Measurements from ENCODE around the gene SUCO.

SUCO gene

DNA sequence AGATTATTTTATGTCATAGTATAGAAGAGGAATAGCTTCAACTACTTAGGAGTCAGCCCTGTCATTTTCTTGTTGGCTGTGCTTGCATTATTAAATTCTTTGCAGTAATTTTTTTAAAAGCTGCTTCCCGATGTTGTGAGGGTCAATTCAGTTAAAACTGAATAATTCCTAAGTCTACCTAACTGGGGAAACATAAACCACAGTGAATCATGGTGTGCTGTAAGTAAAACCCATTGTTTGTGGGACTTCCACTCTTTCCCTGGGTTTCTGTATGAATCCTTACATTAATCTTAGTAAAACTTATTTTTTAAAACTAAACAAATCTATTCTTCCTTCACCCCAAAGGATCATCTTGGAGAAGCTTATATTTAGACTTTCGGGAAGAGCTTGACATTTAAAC, 4.4 kb downstream of the SUCO start:
- peaks cover 68% of the 10 kb centered on the region for H3K4me1 ChIP-seq (ENCODE audit: insufficient read depth, low read length, poor library complexity, severe bottlenecking)

DNA sequence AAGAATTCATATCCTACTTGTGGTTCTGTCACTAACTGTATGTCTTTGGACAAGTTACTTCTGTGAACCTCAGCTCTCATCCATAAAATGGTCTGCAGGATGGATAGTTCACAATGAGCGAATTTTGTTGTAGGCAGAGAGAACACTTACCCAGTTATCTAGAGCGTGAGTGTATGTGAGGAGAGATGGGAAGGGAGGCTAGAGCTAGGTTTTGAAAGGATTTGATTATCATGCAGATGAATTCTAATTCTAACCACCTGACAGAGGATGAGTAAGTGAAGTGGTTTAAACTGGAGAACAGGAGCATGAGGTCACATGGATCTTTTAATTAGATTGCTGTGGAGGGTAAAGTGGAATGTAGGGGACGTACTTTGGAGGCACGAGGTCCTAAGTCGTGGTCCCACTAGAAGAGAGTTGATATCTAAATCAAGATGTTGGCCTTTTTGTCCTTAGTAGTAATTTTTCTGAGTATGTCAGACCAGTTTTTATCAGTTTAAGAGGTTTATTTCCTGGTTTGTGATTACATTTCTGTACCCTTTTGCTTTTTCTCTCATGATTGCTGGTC, 5.0 kb downstream of the SUCO start:
- Histone ChIP-seq H3K4me2 (ENCODE audit: low read depth, low read length, poor library complexity, severe bottlenecking) (peak overlapping the region; percentile 89), H4K20me1 (ENCODE audit: insufficient read depth, low read length, poor library complexity, severe bottlenecking) (peaks cover 90% of the 10 kb centered on the region), H3K36me3 (ENCODE audit: insufficient read depth, low read length) (no peaks in the 10 kb centered on the region), H3K9me3 (ENCODE audit: insufficient read depth, low read depth, low read length) (no peaks in the 10 kb centered on the region), H3K27me3 (ENCODE audit: insufficient read depth, low read length, poor library complexity, severe bottlenecking) (no peaks in the 10 kb centered on the region), H2AFZ (ENCODE audit: low read length) (no peak overlapping the region), H3K9ac (ENCODE audit: low read depth, low read length, poor library complexity, severe bottlenecking) (peak overlapping the region; percentile 94), H3K4me3 (ENCODE audit: low read length, poor library complexity, severe bottlenecking) (peak overlapping the region; percentile 96), H3F3A (ENCODE audit: low read depth) (no peaks in the 10 kb centered on the region), H3K9me2 (replicated peaks; ENCODE audit: low read depth, low read length) (no peaks in the 10 kb centered on the region), H3K4me1 (ENCODE audit: insufficient read depth, low read length, poor library complexity, severe bottlenecking) (peaks cover 74% of the 10 kb centered on the region), H3K79me2 (ENCODE audit: insufficient read depth, low read length) (peaks cover 97% of the 10 kb centered on the region)
- no peak for TF ChIP-seq EZH2phosphoT487 (IDR thresholded peaks at IDR 0.05; ENCODE audit: borderline replicate concordance)
- TF ChIP-seq, protein P1, sequence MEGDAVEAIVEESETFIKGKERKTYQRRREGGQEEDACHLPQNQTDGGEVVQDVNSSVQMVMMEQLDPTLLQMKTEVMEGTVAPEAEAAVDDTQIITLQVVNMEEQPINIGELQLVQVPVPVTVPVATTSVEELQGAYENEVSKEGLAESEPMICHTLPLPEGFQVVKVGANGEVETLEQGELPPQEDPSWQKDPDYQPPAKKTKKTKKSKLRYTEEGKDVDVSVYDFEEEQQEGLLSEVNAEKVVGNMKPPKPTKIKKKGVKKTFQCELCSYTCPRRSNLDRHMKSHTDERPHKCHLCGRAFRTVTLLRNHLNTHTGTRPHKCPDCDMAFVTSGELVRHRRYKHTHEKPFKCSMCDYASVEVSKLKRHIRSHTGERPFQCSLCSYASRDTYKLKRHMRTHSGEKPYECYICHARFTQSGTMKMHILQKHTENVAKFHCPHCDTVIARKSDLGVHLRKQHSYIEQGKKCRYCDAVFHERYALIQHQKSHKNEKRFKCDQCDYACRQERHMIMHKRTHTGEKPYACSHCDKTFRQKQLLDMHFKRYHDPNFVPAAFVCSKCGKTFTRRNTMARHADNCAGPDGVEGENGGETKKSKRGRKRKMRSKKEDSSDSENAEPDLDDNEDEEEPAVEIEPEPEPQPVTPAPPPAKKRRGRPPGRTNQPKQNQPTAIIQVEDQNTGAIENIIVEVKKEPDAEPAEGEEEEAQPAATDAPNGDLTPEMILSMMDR (conservative IDR thresholded peaks at IDR 0.05; ENCODE audit: low read length), result no peak

More for the DNA sequence above, 4.4 kb downstream of the SUCO start:
- Histone ChIP-seq H3K9me3 (ENCODE audit: insufficient read depth, low read depth, low read length) (no peaks in the 10 kb centered on the region), H2AFZ (ENCODE audit: low read length) (no peak overlapping the region), H4K20me1 (ENCODE audit: insufficient read depth, low read length, poor library complexity, severe bottlenecking) (peaks cover 85% of the 10 kb centered on the region), H3K4me2 (ENCODE audit: low read depth, low read length, poor library complexity, severe bottlenecking) (peak overlapping the region; percentile 89), H3K36me3 (ENCODE audit: insufficient read depth, low read length) (no peaks in the 10 kb centered on the region), H3K27me3 (ENCODE audit: insufficient read depth, low read length, poor library complexity, severe bottlenecking) (no peaks in the 10 kb centered on the region), H3F3A (ENCODE audit: low read depth) (no peaks in the 10 kb centered on the region), H3K9ac (ENCODE audit: low read depth, low read length, poor library complexity, severe bottlenecking) (peak overlapping the region; percentile 94), H3K4me3 (ENCODE audit: low read length, poor library complexity, severe bottlenecking) (peak overlapping the region; percentile 96), H3K9me2 (replicated peaks; ENCODE audit: low read depth, low read length) (no peaks in the 10 kb centered on the region), H3K79me2 (ENCODE audit: insufficient read depth, low read length) (peaks cover 92% of the 10 kb centered on the region)
- TF ChIP-seq, protein P1 (conservative IDR thresholded peaks at IDR 0.05; ENCODE audit: low read length), result no peak
- no peak for TF ChIP-seq EZH2phosphoT487 (IDR thresholded peaks at IDR 0.05; ENCODE audit: borderline replicate concordance)

DNA sequence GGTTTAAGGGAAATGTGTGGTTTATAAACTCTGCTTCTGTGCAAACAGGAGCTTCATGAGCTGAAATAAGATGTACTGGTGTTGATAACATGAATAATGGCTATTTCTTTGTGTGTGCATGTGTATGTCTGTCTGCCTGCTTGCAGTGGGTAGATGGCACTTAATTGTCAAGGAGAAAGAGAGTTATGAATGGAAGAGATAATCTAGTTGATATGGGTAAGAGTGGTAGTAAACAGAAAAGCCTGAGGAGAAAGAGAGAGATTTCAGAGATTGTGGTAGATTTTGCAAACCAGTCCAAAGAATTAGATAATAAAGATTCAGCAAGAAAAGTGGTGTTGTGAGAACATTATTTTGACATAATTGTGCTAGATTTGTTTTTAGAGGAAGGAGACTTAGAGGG, 7.7 kb downstream of the SUCO start:
- peaks cover 92% of the 10 kb centered on the region for H4K20me1 ChIP-seq (ENCODE audit: insufficient read depth, low read length, poor library complexity, severe bottlenecking)
- H3K9ac ChIP-seq (ENCODE audit: low read depth, low read length, poor library complexity, severe bottlenecking), result peak overlapping the region; percentile 37
- no peaks in the 10 kb centered on the region for H3K27me3 ChIP-seq (ENCODE audit: insufficient read depth, low read length, poor library complexity, severe bottlenecking)

More for the DNA sequence above, 7.7 kb downstream of the SUCO start:
- peak overlapping the region; percentile 96 for H3K4me3 ChIP-seq (ENCODE audit: low read length, poor library complexity, severe bottlenecking)
- H3K9me2 ChIP-seq (replicated peaks; ENCODE audit: low read depth, low read length), result no peaks in the 10 kb centered on the region
- H3K9me3 ChIP-seq (ENCODE audit: insufficient read depth, low read depth, low read length), result no peaks in the 10 kb centered on the region
- no peak overlapping the region for H2AFZ ChIP-seq (ENCODE audit: low read length)
- peaks cover 83% of the 10 kb centered on the region for H3K4me1 ChIP-seq (ENCODE audit: insufficient read depth, low read length, poor library complexity, severe bottlenecking)
- TF ChIP-seq EZH2phosphoT487 (IDR thresholded peaks at IDR 0.05; ENCODE audit: borderline replicate concordance), result no peak
- TF ChIP-seq, protein P1 (conservative IDR thresholded peaks at IDR 0.05; ENCODE audit: low read length), result no peak
- H3K4me2 ChIP-seq (ENCODE audit: low read depth, low read length, poor library complexity, severe bottlenecking), result peak overlapping the region; percentile 89
- no peaks in the 10 kb centered on the region for H3K36me3 ChIP-seq (ENCODE audit: insufficient read depth, low read length)
- H3K79me2 ChIP-seq (ENCODE audit: insufficient read depth, low read length), result peaks cover 99% of the 10 kb centered on the region
- no peaks in the 10 kb centered on the region for H3F3A ChIP-seq (ENCODE audit: low read depth)
